C4-2B (cell line): ENCODE measurements around the gene ZFYVE28.

Experiments
- CTCF ChIP-seq: fragments of 450-650 bp; conservative IDR thresholded peaks from 2 replicates; pipeline ENCODE4 v1.5.1; 2017; ENCODE audit warnings: mild to moderate bottlenecking
- ZFX ChIP-seq: fragments of 450-650 bp; IDR thresholded peaks from 2 replicates; pipeline ENCODE4 v1.6.1; 2017

GRCh38 chr4:2441393-2442174, 23.1 kb upstream of the ZFYVE28 start:
- TF ChIP-seq CTCF: peak; percentile 78
- TF ChIP-seq ZFX: no peak
